ENCODE measurements around the gene DENND2D.

The DENND2D gene

DNA sequence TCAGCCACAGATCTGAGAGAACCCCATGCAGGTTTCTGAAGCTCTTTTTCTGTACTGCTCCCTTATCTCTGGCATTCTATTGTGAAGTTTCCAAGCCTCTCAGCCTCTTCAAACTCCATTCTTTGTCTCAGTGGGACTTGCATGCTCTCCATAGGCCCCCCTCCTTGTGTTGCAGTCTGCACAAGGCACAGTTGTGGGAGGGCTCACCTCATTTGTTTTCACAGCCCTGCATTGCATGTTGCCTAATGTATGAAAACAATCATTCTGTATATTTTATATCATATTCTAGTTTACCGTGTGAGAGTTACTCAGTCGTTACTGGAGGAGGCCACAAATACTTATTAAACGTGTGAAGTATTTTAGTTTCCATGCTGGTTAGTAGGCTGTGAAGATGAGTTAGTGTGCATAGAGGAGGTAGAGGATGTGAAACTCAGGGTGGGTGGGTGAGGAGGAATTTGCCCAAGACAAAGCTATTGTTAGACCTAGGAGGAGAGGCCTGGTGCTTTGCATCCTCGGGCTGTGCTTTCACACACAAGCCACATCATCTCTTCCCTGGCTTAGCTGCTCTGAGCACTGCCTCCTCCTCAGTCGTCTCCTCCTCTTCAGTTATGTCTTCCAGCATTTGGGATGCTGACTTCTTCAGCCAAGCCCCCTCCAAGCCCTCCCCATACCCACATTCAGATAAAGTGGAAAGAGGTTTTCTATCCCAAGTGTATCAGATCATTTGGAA, 19.3 kb upstream of the DENND2D start:
- Histone ChIP-seq H3K36me3 (ENCODE audit: low read length) (no peaks in the 10 kb centered on the region), H2AFZ (ENCODE audit: low read depth, low read length, severe bottlenecking) (no peak overlapping the region), H3K27ac (ENCODE audit: low read depth, low read length) (peak overlapping the region; percentile 100), H3K9ac (ENCODE audit: low read length) (peak overlapping the region; percentile 78), H3K27me3 (ENCODE audit: low read length) (no peaks in the 10 kb centered on the region), H3K79me2 (ENCODE audit: insufficient read depth, low read length) (no peaks in the 10 kb centered on the region), H3K9me2 (replicated peaks; ENCODE audit: insufficient read depth, low read length) (no peaks in the 10 kb centered on the region), H3K4me3 (ENCODE audit: insufficient read depth, low read length, poor library complexity, severe bottlenecking) (peak overlapping the region; percentile 36), H3K4me2 (ENCODE audit: low read depth, low read length, poor library complexity, severe bottlenecking) (peak overlapping the region; percentile 94), H4K20me1 (ENCODE audit: low read depth, low read length) (no peaks in the 10 kb centered on the region), H3F3A (ENCODE audit: insufficient read depth) (peaks cover 81% of the 10 kb centered on the region), H3K9me3 (ENCODE audit: insufficient read depth, low read length) (no peaks in the 10 kb centered on the region)
- no peak for TF ChIP-seq EZH2phosphoT487 (conservative IDR thresholded peaks at IDR 0.05; ENCODE audit: low read length)

DNA sequence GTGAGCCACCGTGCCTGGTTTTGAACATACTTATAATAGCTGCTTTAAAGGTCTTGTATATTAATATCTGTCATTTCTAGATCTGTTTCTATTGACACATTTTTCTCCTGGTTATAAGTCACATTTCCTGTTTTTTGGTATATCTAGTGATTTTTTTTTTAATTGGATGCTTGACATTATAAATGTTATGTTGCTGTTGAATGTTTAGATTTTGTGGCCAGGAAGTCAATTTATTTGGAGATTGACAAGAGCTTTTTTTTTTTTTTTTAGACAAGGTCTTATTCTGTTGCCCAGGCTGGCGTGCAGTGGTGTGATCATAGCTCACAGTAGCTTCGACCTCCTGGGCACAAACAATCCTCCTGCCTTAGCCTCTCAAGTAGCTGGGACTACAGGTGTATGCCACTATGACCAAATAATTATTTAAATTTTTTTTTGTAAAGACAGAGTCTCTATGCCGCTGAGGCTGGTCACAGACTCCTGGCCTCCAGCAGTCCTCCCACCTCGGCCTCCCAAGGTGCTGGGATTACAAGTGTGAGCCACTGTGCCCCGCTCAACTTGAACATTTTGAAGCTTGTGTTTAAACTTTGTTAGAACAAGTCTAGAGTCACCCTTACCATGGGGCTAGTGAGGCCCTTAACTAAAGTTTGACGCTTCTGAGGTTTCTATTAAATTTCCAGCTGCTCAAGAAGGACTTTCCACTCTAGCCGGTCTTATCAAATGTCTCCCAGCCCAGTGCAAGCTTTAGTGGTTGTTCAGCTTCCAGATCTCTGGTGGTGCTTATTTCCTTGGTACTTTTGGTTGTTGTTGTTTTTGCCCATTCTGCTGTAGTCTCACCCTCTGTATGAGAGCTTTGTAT, 18.5 kb upstream of the DENND2D start:
- Histone ChIP-seq H3F3A (ENCODE audit: insufficient read depth) (peaks cover 87% of the 10 kb centered on the region), H3K9me2 (replicated peaks; ENCODE audit: insufficient read depth, low read length) (no peaks in the 10 kb centered on the region), H3K4me3 (ENCODE audit: insufficient read depth, low read length, poor library complexity, severe bottlenecking) (peak overlapping the region; percentile 21), H4K20me1 (ENCODE audit: low read depth, low read length) (no peaks in the 10 kb centered on the region), H3K9ac (ENCODE audit: low read length) (peak overlapping the region; percentile 78), H2AFZ (ENCODE audit: low read depth, low read length, severe bottlenecking) (no peak overlapping the region), H3K9me3 (ENCODE audit: insufficient read depth, low read length) (no peaks in the 10 kb centered on the region), H3K27ac (ENCODE audit: low read depth, low read length) (peak overlapping the region; percentile 100), H3K27me3 (ENCODE audit: low read length) (no peaks in the 10 kb centered on the region), H3K79me2 (ENCODE audit: insufficient read depth, low read length) (no peaks in the 10 kb centered on the region), H3K4me2 (ENCODE audit: low read depth, low read length, poor library complexity, severe bottlenecking) (peak overlapping the region; percentile 94), H3K36me3 (ENCODE audit: low read length) (no peaks in the 10 kb centered on the region)
- TF ChIP-seq EZH2phosphoT487 (conservative IDR thresholded peaks at IDR 0.05; ENCODE audit: low read length) = no peak
- TF ChIP-seq, protein P1, sequence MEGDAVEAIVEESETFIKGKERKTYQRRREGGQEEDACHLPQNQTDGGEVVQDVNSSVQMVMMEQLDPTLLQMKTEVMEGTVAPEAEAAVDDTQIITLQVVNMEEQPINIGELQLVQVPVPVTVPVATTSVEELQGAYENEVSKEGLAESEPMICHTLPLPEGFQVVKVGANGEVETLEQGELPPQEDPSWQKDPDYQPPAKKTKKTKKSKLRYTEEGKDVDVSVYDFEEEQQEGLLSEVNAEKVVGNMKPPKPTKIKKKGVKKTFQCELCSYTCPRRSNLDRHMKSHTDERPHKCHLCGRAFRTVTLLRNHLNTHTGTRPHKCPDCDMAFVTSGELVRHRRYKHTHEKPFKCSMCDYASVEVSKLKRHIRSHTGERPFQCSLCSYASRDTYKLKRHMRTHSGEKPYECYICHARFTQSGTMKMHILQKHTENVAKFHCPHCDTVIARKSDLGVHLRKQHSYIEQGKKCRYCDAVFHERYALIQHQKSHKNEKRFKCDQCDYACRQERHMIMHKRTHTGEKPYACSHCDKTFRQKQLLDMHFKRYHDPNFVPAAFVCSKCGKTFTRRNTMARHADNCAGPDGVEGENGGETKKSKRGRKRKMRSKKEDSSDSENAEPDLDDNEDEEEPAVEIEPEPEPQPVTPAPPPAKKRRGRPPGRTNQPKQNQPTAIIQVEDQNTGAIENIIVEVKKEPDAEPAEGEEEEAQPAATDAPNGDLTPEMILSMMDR (IDR thresholded peaks at IDR 0.05; ENCODE audit: insufficient read depth, low read length, poor library complexity, severe bottlenecking) = no peak

DNA sequence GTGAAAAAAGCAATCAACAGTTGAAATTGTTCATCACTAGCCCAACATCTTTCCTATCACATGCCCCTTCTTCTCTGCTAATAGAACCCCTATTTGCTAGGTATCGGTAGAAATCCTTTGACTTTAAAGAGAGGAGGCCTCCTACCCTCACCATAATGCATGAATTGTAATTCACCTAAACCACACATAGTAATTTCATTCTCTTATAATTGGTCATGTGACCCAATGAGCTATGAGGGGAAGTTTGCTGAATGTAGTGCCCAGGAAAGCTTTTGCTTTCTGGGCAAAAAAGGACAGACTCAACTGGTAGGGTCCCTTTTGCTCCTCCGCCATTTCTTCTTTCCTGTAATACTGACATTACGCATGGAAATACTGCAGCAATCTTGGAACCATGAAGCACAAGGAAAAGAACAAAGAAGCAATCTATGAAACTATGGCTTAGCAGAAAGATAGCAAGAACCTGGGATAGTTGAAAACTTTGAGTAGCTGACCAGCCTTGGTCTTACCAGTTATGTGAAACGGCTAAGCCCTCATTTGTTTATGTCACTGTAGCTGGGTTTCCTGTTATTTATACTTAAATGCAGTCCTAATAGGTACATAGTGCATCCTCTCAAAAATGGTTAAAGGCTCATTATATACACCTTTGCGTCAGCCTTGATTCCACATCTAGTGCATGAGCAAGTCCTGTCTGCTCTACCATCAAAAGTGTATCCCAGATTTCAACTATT, 16.9 kb upstream of the DENND2D start:
- Histone ChIP-seq H3K9me3 (ENCODE audit: insufficient read depth, low read length) (no peaks in the 10 kb centered on the region), H3K36me3 (ENCODE audit: low read length) (no peaks in the 10 kb centered on the region), H3K27ac (ENCODE audit: low read depth, low read length) (peak overlapping the region; percentile 100), H3K4me3 (ENCODE audit: insufficient read depth, low read length, poor library complexity, severe bottlenecking) (peak overlapping the region; percentile 30), H3K9me2 (replicated peaks; ENCODE audit: insufficient read depth, low read length) (no peaks in the 10 kb centered on the region), H3K9ac (ENCODE audit: low read length) (peak overlapping the region; percentile 78), H3F3A (ENCODE audit: insufficient read depth) (peaks cover 99% of the 10 kb centered on the region), H4K20me1 (ENCODE audit: low read depth, low read length) (no peaks in the 10 kb centered on the region), H3K4me2 (ENCODE audit: low read depth, low read length, poor library complexity, severe bottlenecking) (peak overlapping the region; percentile 94), H3K79me2 (ENCODE audit: insufficient read depth, low read length) (no peaks in the 10 kb centered on the region), H2AFZ (ENCODE audit: low read depth, low read length, severe bottlenecking) (no peak overlapping the region), H3K27me3 (ENCODE audit: low read length) (no peaks in the 10 kb centered on the region)
- TF ChIP-seq, protein P1 (IDR thresholded peaks at IDR 0.05; ENCODE audit: insufficient read depth, low read length, poor library complexity, severe bottlenecking) = no peak
- no peak for TF ChIP-seq EZH2phosphoT487 (conservative IDR thresholded peaks at IDR 0.05; ENCODE audit: low read length)
